Trophoblast cell (in vitro differentiated cells and primary cell): ENCODE data around the gene DCTD. TPM values are rescaled to one million over a fixed set of nuclear protein-coding genes. Genes with fewer than 3 reads are reported as not detected.

Experiments used
- DNase-seq, 2 donors: peaks; one replicate each; pipeline ENCODE4 v3.0.0-alpha.2; 2016
- H2AFZ ChIP-seq: 2 replicates; pipeline ENCODE4 v1.6.1; 2013; ENCODE audit warnings: low read length, moderate library complexity, mild to moderate bottlenecking; ENCODE audit not compliant: insufficient read depth, poor library complexity
- H2AK5ac ChIP-seq: 2 replicates; pipeline ENCODE4 v1.6.1; 2013; ENCODE audit warnings: mild to moderate bottlenecking, low read length
- H2BK120ac ChIP-seq: 2 replicates; pipeline ENCODE4 v1.6.1; 2013; ENCODE audit warnings: low read length, mild to moderate bottlenecking, moderate library complexity; ENCODE audit not compliant: insufficient read depth, poor library complexity
- H2BK12ac ChIP-seq: 2 replicates; pipeline ENCODE4 v1.6.1; 2013; ENCODE audit warnings: mild to moderate bottlenecking, low read length, moderate library complexity
- H2BK5ac ChIP-seq: 2 replicates; pipeline ENCODE4 v1.6.1; 2013; ENCODE audit warnings: low read length, low read depth, moderate library complexity, mild to moderate bottlenecking; ENCODE audit not compliant: poor library complexity
- H3K14ac ChIP-seq: 2 replicates; pipeline ENCODE4 v1.6.1; 2013; ENCODE audit warnings: mild to moderate bottlenecking, low read length
- H3K18ac ChIP-seq: 2 replicates; pipeline ENCODE4 v1.6.1; 2013; ENCODE audit warnings: mild to moderate bottlenecking, low read length
- H3K23ac ChIP-seq: 2 replicates; pipeline ENCODE4 v1.6.1; 2013; ENCODE audit warnings: low read length
- H3K27ac ChIP-seq: 2 replicates; pipeline ENCODE4 v1.5.1; 2013; ENCODE audit warnings: low read depth, mild to moderate bottlenecking, inconsistent platforms, low read length, moderate library complexity
- H3K27me3 ChIP-seq: 2 replicates; pipeline ENCODE4 v1.6.1; 2013; ENCODE audit warnings: inconsistent platforms, mild to moderate bottlenecking, low read length, moderate library complexity; ENCODE audit not compliant: insufficient read depth
- H3K36me3 ChIP-seq, 2 experiments: 1 replicate in 1 of 2; 2 replicates in 1 of 2; pipeline ENCODE4 v1.6.1; 2013; ENCODE audit warnings: low read length in 2 of 2, mild to moderate bottlenecking in 2 of 2, moderate library complexity in 1 of 2; ENCODE audit not compliant: insufficient read depth in 2 of 2, control insufficient read depth in 1 of 2
- H3K4ac ChIP-seq: 2 replicates; pipeline ENCODE4 v1.6.1; 2013; ENCODE audit warnings: low read depth, mild to moderate bottlenecking, low read length, moderate library complexity
- H3K4me1 ChIP-seq, 2 experiments: 1 replicate in 1 of 2; 2 replicates in 1 of 2; pipeline ENCODE4 v1.6.1; 2013; ENCODE audit warnings: low read length in 2 of 2, mild to moderate bottlenecking in 2 of 2, moderate library complexity in 1 of 2; ENCODE audit not compliant: insufficient read depth in 2 of 2, control insufficient read depth in 1 of 2
- H3K4me2 ChIP-seq: 2 replicates; pipeline ENCODE4 v1.6.1; 2013; ENCODE audit warnings: inconsistent platforms, mild to moderate bottlenecking, low read length, moderate library complexity
- H3K4me3 ChIP-seq: 2 replicates; pipeline ENCODE4 v1.5.1; 2013; ENCODE audit warnings: mild to moderate bottlenecking, low read depth, low read length, inconsistent platforms
- H3K79me1 ChIP-seq: one replicate; pipeline ENCODE4 v1.6.1; 2013; ENCODE audit warnings: low read length
- H3K79me2 ChIP-seq: 2 replicates; pipeline ENCODE4 v1.6.1; 2013; ENCODE audit warnings: low read length, mild to moderate bottlenecking; ENCODE audit not compliant: control insufficient read depth, insufficient read depth, poor library complexity
- H3K9ac ChIP-seq: 2 replicates; pipeline ENCODE4 v1.6.1; 2013; ENCODE audit warnings: mild to moderate bottlenecking, low read length
- H3K9me3 ChIP-seq: 2 replicates; pipeline ENCODE4 v1.6.1; 2013; ENCODE audit warnings: low read depth, mild to moderate bottlenecking, control low read depth, inconsistent platforms, low read length; ENCODE audit not compliant: insufficient read depth
- H4K12ac ChIP-seq: 2 replicates; pipeline ENCODE4 v1.6.1; 2013; ENCODE audit warnings: low read depth, mild to moderate bottlenecking, low read length, moderate library complexity
- H4K8ac ChIP-seq: 2 replicates; pipeline ENCODE4 v1.6.1; 2013; ENCODE audit warnings: low read depth, mild to moderate bottlenecking, low read length, moderate library complexity
- H4K91ac ChIP-seq: one replicate; pipeline ENCODE4 v1.6.1; 2013; ENCODE audit warnings: low read depth, mild to moderate bottlenecking, low read length, moderate library complexity
- WGBS: extraction: QIAGEN DNeasy Blood & Tissue Kit; methylation state at CpG from one replicate; pipeline ENCODE4 v1.1.7; 2013; ENCODE audit warnings: missing lambda C conversion rate; ENCODE audit not compliant: insufficient read length, insufficient coverage; ENCODE audit errors: extremely low coverage; 5-methylcytosine and 5-hydroxymethylcytosine counted together
- polyA plus RNA-seq: library from polyadenylated mRNA; stranded (reverse); fragments of 200-250 nt; gene quantifications from 2 replicates; pipeline ENCODE4 v1.2.3, GENCODE V29; 2013

The DCTD gene
- 70.6 and 71.2 TPM in 2 replicates for polyA plus RNA-seq

DNA sequence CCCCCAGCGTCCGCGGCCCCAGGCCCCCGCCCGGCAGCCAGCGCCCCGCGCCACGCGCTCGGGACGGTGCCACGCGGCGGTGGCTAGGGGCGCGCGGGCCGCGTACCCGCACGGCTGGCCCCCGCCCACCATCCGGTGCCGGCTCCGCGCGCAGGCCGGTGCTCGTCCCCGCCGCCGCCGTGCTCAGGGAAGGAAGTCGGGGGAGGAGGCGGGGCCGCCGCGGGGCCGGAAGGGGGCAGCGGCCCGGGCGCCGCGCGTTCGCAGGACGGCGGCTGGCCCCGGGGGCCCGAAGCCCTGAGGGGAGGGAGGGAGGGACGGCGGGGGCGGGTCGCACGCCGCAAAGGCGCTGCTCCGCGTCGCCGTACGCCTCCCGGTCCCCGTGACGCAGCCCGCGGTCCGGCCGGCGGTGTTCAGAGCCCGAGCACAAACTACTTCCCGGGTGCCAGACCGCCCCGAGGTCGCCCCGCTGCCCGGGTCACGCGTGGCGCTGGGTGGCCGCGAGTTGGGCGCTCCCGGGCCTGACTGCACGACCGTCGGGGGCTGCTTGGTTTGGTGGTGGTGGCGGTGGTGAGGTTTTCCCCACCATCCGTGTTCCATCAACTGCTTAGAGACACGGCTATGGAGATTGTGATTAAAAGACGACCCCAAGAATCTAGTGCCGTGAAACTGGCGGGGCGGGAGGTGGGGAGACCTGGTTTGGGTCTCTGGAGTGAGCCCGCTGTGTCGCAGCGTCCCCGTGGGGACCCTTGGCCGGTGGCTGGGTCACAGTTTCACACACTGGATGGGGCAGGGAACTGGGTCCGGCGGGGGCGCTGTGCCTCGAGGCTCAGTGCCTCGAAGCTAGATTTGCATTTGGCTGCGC is at the start of gene DCTD:
DCTD (minus strand) TSS at position 205 of the 862 bp plus-strand sequence. CDS start 1,818 bp downstream, outside the sequence.
- Histone ChIP-seq H3K9ac (peak within 1 kb of the TSS; percentile 90), H2BK120ac (peak within 1 kb of the TSS; percentile 94), H4K8ac (peak within 1 kb of the TSS; percentile 96), H3K18ac (peak within 1 kb of the TSS; percentile 96), H3K4ac (peak within 1 kb of the TSS; percentile 82), H3K4me1 (peaks cover 26 to 28% of the 10 kb centered on the region in 2 experiments), H2AFZ (peak within 1 kb of the TSS; percentile 98), H3K79me2 (peaks cover 11% of the 10 kb centered on the region), H3K27me3 (no peaks in the 10 kb centered on the region), H3K4me2 (peak within 1 kb of the TSS; percentile 75), H3K27ac (peak within 1 kb of the TSS; percentile 88), H3K9me3 (no peaks in the 10 kb centered on the region), H2AK5ac (peak within 1 kb of the TSS; percentile 90), H3K14ac (peak within 1 kb of the TSS; percentile 97), H3K23ac (no peak within 1 kb of the TSS), H4K91ac (peak within 1 kb of the TSS; percentile 98), H2BK5ac (peak within 1 kb of the TSS; percentile 89), H3K36me3 (peaks cover 3 to 9% of the 10 kb centered on the region in 2 experiments), H4K12ac (peak within 1 kb of the TSS; percentile 89), H2BK12ac (peak within 1 kb of the TSS; percentile 79), H3K4me3 (peak within 1 kb of the TSS; percentile 86), H3K79me1 (peaks cover 25% of the 10 kb centered on the region)
- DNase-seq, result peak; percentile 27 to 67
- no CpG with 5 or more reads among the region's 106 CpGs for WGBS

DNA sequence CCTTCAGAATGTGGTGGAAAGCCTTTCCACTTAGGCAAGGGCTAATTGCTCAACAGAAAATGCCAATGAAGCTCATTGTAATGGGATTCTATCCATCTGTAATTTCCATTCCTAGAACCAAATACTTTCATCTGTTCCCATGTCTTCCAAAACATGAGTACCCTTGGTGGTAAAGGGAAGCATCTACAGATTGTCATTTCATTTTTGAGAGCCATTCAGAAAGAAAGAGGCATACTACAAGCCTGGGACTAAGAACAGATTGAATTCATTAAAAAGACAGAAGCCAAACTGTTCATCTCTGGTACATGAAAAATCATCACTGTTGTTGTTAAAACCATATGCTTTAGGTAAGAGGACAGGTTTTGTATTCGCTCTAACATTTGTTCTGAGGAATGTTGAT is 43.6 kb upstream of the DCTD start:
- Histone ChIP-seq H3K23ac (no peak overlapping the region), H2BK12ac (no peak overlapping the region), H3K79me2 (no peaks in the 10 kb centered on the region), H2AFZ (no peak overlapping the region), H2AK5ac (no peak overlapping the region), H3K14ac (no peak overlapping the region), H4K91ac (no peak overlapping the region), H2BK120ac (no peak overlapping the region), H3K79me1 (no peaks in the 10 kb centered on the region), H3K27ac (no peak overlapping the region), H3K18ac (no peak overlapping the region), H3K4me2 (no peak overlapping the region), H4K8ac (no peak overlapping the region), H3K4me1 (no peaks in the 10 kb centered on the region), H3K4ac (no peak overlapping the region), H3K36me3 (no peaks in the 10 kb centered on the region), H3K4me3 (no peak overlapping the region), H2BK5ac (no peak overlapping the region), H4K12ac (no peak overlapping the region), H3K9ac (no peak overlapping the region), H3K27me3 (no peaks in the 10 kb centered on the region), H3K9me3 (peaks cover 5% of the 10 kb centered on the region)
- no peak for DNase-seq
- no CpG with 5 or more reads among the region's 1 CpG for WGBS

DNA sequence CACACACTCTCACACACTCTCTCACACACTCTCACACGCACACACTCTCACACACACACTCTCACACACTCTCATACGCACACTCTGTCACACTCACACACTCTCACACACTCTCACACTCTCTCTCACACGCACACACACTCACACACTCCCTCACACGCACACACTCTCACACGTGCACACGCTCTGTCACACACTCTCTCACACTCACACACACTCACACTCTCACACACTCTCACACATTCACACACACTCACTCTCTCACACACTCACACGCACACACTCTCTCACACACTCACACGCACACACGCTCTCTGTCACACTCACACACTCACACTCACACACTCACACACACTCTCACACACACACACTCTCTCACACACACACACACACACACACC is 43.0 kb upstream of the DCTD start:
- Histone ChIP-seq H3K4me3 (peak overlapping the region; percentile 11), H2AFZ (no peak overlapping the region), H3K14ac (no peak overlapping the region), H4K12ac (no peak overlapping the region), H3K79me2 (no peaks in the 10 kb centered on the region), H2BK12ac (no peak overlapping the region), H3K18ac (no peak overlapping the region), H3K79me1 (no peaks in the 10 kb centered on the region), H3K36me3 (no peaks in the 10 kb centered on the region), H3K9me3 (peaks cover 5% of the 10 kb centered on the region), H2BK5ac (no peak overlapping the region), H3K23ac (no peak overlapping the region), H3K4me2 (no peak overlapping the region), H3K4ac (no peak overlapping the region), H3K4me1 (no peaks in the 10 kb centered on the region), H3K27me3 (no peaks in the 10 kb centered on the region), H3K9ac (no peak overlapping the region), H2AK5ac (no peak overlapping the region), H3K27ac (no peak overlapping the region), H4K8ac (no peak overlapping the region), H4K91ac (no peak overlapping the region), H2BK120ac (no peak overlapping the region)
- no peak for DNase-seq
- WGBS, result 100% methylated on average over 9 of the region's 9 CpGs

DNA sequence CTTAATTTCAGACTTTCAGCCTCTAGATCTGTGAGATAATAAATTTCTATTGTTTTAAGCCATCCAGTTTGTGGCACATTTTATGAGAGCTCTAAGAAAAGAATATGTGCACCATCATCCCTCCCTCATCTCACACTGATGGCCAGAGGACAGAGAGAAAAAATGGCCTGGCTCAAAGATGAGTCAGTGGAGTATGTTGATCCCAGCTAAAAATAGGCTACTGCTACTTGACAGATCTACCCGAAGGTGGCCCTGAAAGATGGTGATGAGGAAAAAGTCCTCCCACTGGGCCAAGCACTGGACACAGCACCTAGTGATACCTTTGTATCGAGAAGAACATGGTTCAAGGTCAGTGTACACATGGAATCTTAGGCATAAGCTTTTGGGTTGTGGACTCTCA is 38.2 kb upstream of the DCTD start:
- no peaks in the 10 kb centered on the region for H3K36me3 ChIP-seq
- no peak overlapping the region for H2AFZ ChIP-seq
- no peak overlapping the region for H3K9ac ChIP-seq
- no peak overlapping the region for H3K4me2 ChIP-seq
- no peaks in the 10 kb centered on the region for H3K79me1 ChIP-seq
- H4K91ac ChIP-seq, result no peak overlapping the region
- peaks cover 6% of the 10 kb centered on the region for H3K9me3 ChIP-seq
- H3K27me3 ChIP-seq, result no peaks in the 10 kb centered on the region
- no peak overlapping the region for H3K4me3 ChIP-seq
- H4K8ac ChIP-seq, result no peak overlapping the region
- no peak overlapping the region for H2BK12ac ChIP-seq
- H3K23ac ChIP-seq, result no peak overlapping the region
- H3K14ac ChIP-seq, result no peak overlapping the region
- H2BK120ac ChIP-seq, result no peak overlapping the region
- DNase-seq, result no peak
- no peak overlapping the region for H3K18ac ChIP-seq
- no CpG with 5 or more reads among the region's 2 CpGs for WGBS
- no peak overlapping the region for H2BK5ac ChIP-seq
- H4K12ac ChIP-seq, result no peak overlapping the region
- no peak overlapping the region for H3K4ac ChIP-seq
- H3K79me2 ChIP-seq, result no peaks in the 10 kb centered on the region
- H3K27ac ChIP-seq, result no peak overlapping the region
- no peaks in the 10 kb centered on the region for H3K4me1 ChIP-seq
- H2AK5ac ChIP-seq, result no peak overlapping the region
